Calu3 (cell line): Measurements from ENCODE around the gene AFAP1. TPM values are rescaled to one million over a fixed set of nuclear protein-coding genes. Genes with fewer than 3 reads are reported as not detected.
A peak's percentile ranks its signal among the peaks of the same experiment; 100 is the strongest.

Source experiments
- BruUV-seq: library from RNA; stranded (reverse); fragments of 400-500 nt; replicated peaks from 2 replicates; lab custom pipeline; 2021; lab: Mats Ljungman, UMichigan
- CTCF ChIA-PET: fragments of 300-600 bp; sonication (Branson Sonifier 250); formaldehyde crosslinking; loops from one replicate; lab custom pipeline; 2022; ENCODE audit warnings: antibody characterized with exemption; lab: Charles Lee
- DNase-seq: peaks from one replicate; pipeline ENCODE4 v3.0.0; 2022
- H3K27ac Mint-ChIP-seq: one replicate; pipeline ENCODE4 v1.8.0; 2022; ENCODE audit warnings: mixed read lengths; ENCODE audit not compliant: unreplicated experiment
- H3K27me3 Mint-ChIP-seq: one replicate; pipeline ENCODE4 v1.8.0; 2022; ENCODE audit warnings: mixed read lengths; ENCODE audit not compliant: unreplicated experiment
- H3K36me3 Mint-ChIP-seq: one replicate; pipeline ENCODE4 v1.8.0; 2022; ENCODE audit warnings: mild to moderate bottlenecking, moderate library complexity, mixed read lengths; ENCODE audit not compliant: insufficient read depth, unreplicated experiment
- H3K4me1 Mint-ChIP-seq: one replicate; pipeline ENCODE4 v1.8.0; 2022; ENCODE audit warnings: mild to moderate bottlenecking, low read depth, mixed read lengths; ENCODE audit not compliant: unreplicated experiment
- H3K4me3 Mint-ChIP-seq: one replicate; pipeline ENCODE4 v1.8.0; 2022; ENCODE audit warnings: mild to moderate bottlenecking, low read depth, moderate library complexity, mixed read lengths; ENCODE audit not compliant: unreplicated experiment
- H3K9me3 Mint-ChIP-seq: one replicate; pipeline ENCODE4 v1.8.0; 2022; ENCODE audit warnings: low read depth, mixed read lengths; ENCODE audit not compliant: unreplicated experiment
- intact Hi-C: fragments of 100-400 bp; cut with micrococcal nuclease; formaldehyde crosslinking; loops from one replicate; pipeline ENCODE4 v1.10.0; 2022; ENCODE audit not compliant: unreplicated experiment
- total RNA-seq: library from RNA; stranded (reverse); gene quantifications from 2 replicates; pipeline ENCODE4 v1.2.3, GENCODE V29; 2022
- TF ChIP-seq, protein P1 (sequence below): fragments of 200-600 bp; IDR thresholded peaks from one replicate; pipeline ENCODE4 v1.8.0; 2022; ENCODE audit warnings: antibody characterized with exemption; ENCODE audit not compliant: unreplicated experiment

The AFAP1 gene
- total RNA-seq, 1 experiment from 2014 or later, result 40.1 TPM

GRCh38 chr4:7753271-7753670 lies 186.4 kb downstream of the AFAP1 start:
- CTCF ChIA-PET, result no interaction called here
- TF ChIP-seq, protein P1, sequence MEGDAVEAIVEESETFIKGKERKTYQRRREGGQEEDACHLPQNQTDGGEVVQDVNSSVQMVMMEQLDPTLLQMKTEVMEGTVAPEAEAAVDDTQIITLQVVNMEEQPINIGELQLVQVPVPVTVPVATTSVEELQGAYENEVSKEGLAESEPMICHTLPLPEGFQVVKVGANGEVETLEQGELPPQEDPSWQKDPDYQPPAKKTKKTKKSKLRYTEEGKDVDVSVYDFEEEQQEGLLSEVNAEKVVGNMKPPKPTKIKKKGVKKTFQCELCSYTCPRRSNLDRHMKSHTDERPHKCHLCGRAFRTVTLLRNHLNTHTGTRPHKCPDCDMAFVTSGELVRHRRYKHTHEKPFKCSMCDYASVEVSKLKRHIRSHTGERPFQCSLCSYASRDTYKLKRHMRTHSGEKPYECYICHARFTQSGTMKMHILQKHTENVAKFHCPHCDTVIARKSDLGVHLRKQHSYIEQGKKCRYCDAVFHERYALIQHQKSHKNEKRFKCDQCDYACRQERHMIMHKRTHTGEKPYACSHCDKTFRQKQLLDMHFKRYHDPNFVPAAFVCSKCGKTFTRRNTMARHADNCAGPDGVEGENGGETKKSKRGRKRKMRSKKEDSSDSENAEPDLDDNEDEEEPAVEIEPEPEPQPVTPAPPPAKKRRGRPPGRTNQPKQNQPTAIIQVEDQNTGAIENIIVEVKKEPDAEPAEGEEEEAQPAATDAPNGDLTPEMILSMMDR, result no peak
- Mint-ChIP-seq H3K27me3 (no peaks in the 10 kb centered on the region), H3K4me3 (peak overlapping the region; percentile 65), H3K27ac (peak overlapping the region; percentile 79), H3K4me1 (peaks cover 16% of the 10 kb centered on the region), H3K9me3 (no peaks in the 10 kb centered on the region), H3K36me3 (peaks cover 32% of the 10 kb centered on the region)
- no peak for DNase-seq
- intact Hi-C loops, result no loop called here
- no TSS peak for BruUV-seq

DNA sequence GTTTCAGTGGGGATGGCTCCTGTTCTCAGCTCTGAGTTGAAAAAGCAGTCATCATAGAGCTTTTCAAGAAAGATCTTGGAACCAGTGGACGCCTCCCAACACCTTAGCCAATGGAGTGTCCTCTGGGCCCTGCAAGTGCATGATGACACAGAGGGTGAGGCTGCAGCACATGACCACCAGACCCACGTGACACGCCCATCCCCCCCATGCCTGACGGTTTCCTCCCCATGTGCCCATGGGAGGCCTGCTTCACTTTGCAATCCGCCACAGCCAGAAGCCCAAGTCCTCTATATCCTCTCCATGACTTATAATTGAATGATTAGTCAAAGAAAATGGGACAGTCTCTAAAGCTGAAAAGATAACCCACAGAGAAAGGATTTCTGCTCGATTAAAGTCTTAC lies 187.0 kb downstream of the AFAP1 start:
- no peaks in the 10 kb centered on the region for H3K9me3 Mint-ChIP-seq
- intact Hi-C loops, result no loop called here
- BruUV-seq, result no TSS peak
- no peak overlapping the region for H3K27ac Mint-ChIP-seq
- CTCF ChIA-PET, result no interaction called here
- H3K4me3 Mint-ChIP-seq, result no peak overlapping the region
- TF ChIP-seq, protein P1, result no peak
- H3K36me3 Mint-ChIP-seq, result peaks cover 32% of the 10 kb centered on the region
- no peak for DNase-seq
- H3K4me1 Mint-ChIP-seq, result peaks cover 16% of the 10 kb centered on the region
- H3K27me3 Mint-ChIP-seq, result no peaks in the 10 kb centered on the region

DNA sequence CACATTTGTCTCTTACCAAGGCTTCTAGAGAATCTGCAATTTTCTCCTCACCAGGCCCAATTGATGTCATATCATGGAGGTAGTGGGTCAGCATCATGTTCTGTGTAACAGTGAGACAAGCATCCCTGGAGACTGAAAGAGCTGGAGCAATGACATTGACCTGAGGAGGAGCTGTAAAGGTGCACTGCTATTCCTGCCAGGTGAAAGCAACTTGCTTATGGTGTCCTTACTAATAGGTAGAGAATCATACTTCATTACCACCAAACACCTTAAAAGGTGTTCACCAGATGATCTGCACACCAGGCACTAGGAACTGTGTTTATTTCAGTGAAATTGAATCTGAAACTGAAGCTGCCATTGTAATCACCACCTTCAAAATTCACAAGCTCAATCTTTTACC lies 188.7 kb downstream of the AFAP1 start:
- Mint-ChIP-seq H3K9me3 (no peaks in the 10 kb centered on the region), H3K4me1 (peaks cover 16% of the 10 kb centered on the region), H3K4me3 (no peak overlapping the region), H3K27ac (no peak overlapping the region), H3K27me3 (no peaks in the 10 kb centered on the region), H3K36me3 (peaks cover 27% of the 10 kb centered on the region)
- CTCF ChIA-PET, result no interaction called here
- intact Hi-C loops, result no loop called here
- no peak for DNase-seq
- TF ChIP-seq, protein P1, result no peak
- BruUV-seq, result no TSS peak

DNA sequence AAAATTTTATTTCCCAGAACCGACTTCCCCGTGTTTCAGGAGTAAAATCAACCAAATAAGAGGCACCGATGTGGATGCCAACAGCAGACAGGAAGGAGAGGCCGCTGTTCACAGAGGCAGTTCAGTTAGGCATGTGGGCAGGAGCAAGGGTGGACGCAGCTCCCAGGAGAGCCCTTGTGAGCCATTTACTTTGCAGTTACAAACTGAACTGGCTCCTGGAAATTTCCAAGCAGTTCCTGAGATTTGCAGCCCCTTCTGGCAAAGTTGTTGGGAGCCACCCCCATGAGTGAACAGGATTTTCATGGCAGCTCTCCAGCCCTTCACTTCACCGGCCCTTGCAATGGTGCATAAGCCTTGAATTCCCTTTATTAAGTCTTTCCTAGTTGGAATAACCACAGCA lies 189.1 kb downstream of the AFAP1 start:
- CTCF ChIA-PET, result no interaction called here
- intact Hi-C loops, result no loop called here
- no peak overlapping the region for H3K4me3 Mint-ChIP-seq
- H3K4me1 Mint-ChIP-seq, result peaks cover 16% of the 10 kb centered on the region
- no TSS peak for BruUV-seq
- no peaks in the 10 kb centered on the region for H3K9me3 Mint-ChIP-seq
- DNase-seq, result no peak
- H3K36me3 Mint-ChIP-seq, result peaks cover 23% of the 10 kb centered on the region
- H3K27ac Mint-ChIP-seq, result no peak overlapping the region
- TF ChIP-seq, protein P1, result no peak
- no peaks in the 10 kb centered on the region for H3K27me3 Mint-ChIP-seq
